ENCODE measurements around the gene ARAP1. TPM values are rescaled to one million over a fixed set of nuclear protein-coding genes. Genes with fewer than 3 reads are reported as not detected.

Gene ARAP1
- polyA plus RNA-seq, 3 donors: 48.7 to 487 (median 79.0) TPM

GRCh38 chr11:72635933-72636332 is 116.3 kb downstream of the ARAP1 start:
- no peaks in the 10 kb centered on the region for H3K79me2 ChIP-seq (ENCODE audit: insufficient read depth, low read length)
- H3K4me1 Mint-ChIP-seq: peaks cover 8% of the 10 kb centered on the region
- H2AFZ ChIP-seq (ENCODE audit: insufficient read depth, low read depth, low read length, poor library complexity, severe bottlenecking): no peak overlapping the region
- no peak overlapping the region for H3K9ac ChIP-seq (ENCODE audit: insufficient read depth, low read length, poor library complexity, severe bottlenecking)
- peak overlapping the region in 1 of 7 donors; percentile 36 for H3K27ac Mint-ChIP-seq
- 65% methylated on average over 2 of the region's 6 CpGs for WGBS (ENCODE audit: insufficient coverage)
- peaks cover 6 to 8% of the 10 kb centered on the region in 2 donors for H3K4me1 ChIP-seq (ENCODE audit: control insufficient read depth in 1 of 2, insufficient read depth in 2 of 2, low read length in 2 of 2)
- peaks cover 28 to 48% (median 39%) of the 10 kb centered on the region in 3 donors for H3K27me3 Mint-ChIP-seq (ENCODE audit: low read depth in 3 of 3)
- no peaks in the 10 kb centered on the region for H3K36me3 Mint-ChIP-seq
- intact Hi-C loops (cut with micrococcal nuclease): no loop called here
- peaks cover 3 to 35% of the 10 kb centered on the region in 2 donors for H3K27me3 ChIP-seq (ENCODE audit: control insufficient read depth in 2 of 2, insufficient read depth in 2 of 2, low read length in 2 of 2)
- H3K9me3 ChIP-seq (replicated peaks in 1 of 2; ENCODE audit: control insufficient read depth in 1 of 2, insufficient read depth in 1 of 2, low read length in 2 of 2): peaks cover 0 to 3% of the 10 kb centered on the region in 2 donors
- H3K9me3 Mint-ChIP-seq: peaks cover 0 to 5% (median 0%) of the 10 kb centered on the region in 7 donors
- H4K20me1 ChIP-seq (ENCODE audit: insufficient read depth, low read length): no peaks in the 10 kb centered on the region
- no peaks in the 10 kb centered on the region for H3K36me3 ChIP-seq (replicated peaks in 1 of 2; ENCODE audit: control insufficient read depth in 1 of 2, insufficient read depth in 2 of 2, low read length in 2 of 2)
- no peak overlapping the region for H3K4me2 ChIP-seq (replicated peaks; ENCODE audit: extremely low read depth, low read length, poor library complexity, severe bottlenecking)
- H3K4me3 ChIP-seq (replicated peaks in 1 of 3; ENCODE audit: low read depth in 2 of 3, low read length in 3 of 3): no peak overlapping the region
- H3K27ac ChIP-seq (ENCODE audit: low read depth in 1 of 2, low read length in 2 of 2): no peak overlapping the region
- DNase-seq: no peak
- H3K4me3 Mint-ChIP-seq: peak overlapping the region in 1 of 2 donors; percentile 31
- TF ChIP-seq CTCF (IDR thresholded peaks at IDR 0.05): no peak

- H3K27me3 ChIP-seq (ENCODE audit: control insufficient read depth in 2 of 2, insufficient read depth in 2 of 2, low read length in 2 of 2): peaks cover 0 to 29% of the 10 kb centered on the region in 2 donors
- H3K4me2 ChIP-seq (replicated peaks; ENCODE audit: extremely low read depth, low read length, poor library complexity, severe bottlenecking): no peak overlapping the region
- no peak overlapping the region for H2AFZ ChIP-seq (ENCODE audit: insufficient read depth, low read depth, low read length, poor library complexity, severe bottlenecking)
- Mint-ChIP-seq H3K4me3 (peak overlapping the region in 1 of 2 donors; percentile 31), H3K9me3 (peaks cover 0 to 5% (median 0%) of the 10 kb centered on the region in 7 donors), H3K36me3 (no peaks in the 10 kb centered on the region), H3K4me1 (peaks cover 11% of the 10 kb centered on the region), H3K27ac (no peak overlapping the region), H3K27me3 (ENCODE audit: low read depth in 3 of 3) (peaks cover 30 to 52% (median 43%) of the 10 kb centered on the region in 3 donors)
- intact Hi-C loops (cut with micrococcal nuclease): no loop called here
- peaks cover 6 to 8% of the 10 kb centered on the region in 2 donors for H3K4me1 ChIP-seq (ENCODE audit: control insufficient read depth in 1 of 2, insufficient read depth in 2 of 2, low read length in 2 of 2)
- peak; percentile 24 to 64 (median 48) for DNase-seq
- H3K36me3 ChIP-seq (replicated peaks in 1 of 2; ENCODE audit: control insufficient read depth in 1 of 2, insufficient read depth in 2 of 2, low read length in 2 of 2): no peaks in the 10 kb centered on the region
- no peaks in the 10 kb centered on the region for H3K79me2 ChIP-seq (ENCODE audit: insufficient read depth, low read length)
- no peaks in the 10 kb centered on the region for H3K9me3 ChIP-seq (replicated peaks in 1 of 2; ENCODE audit: control insufficient read depth in 1 of 2, insufficient read depth in 1 of 2, low read length in 2 of 2)
- H3K27ac ChIP-seq (ENCODE audit: low read depth in 1 of 2, low read length in 2 of 2): no peak overlapping the region
- H4K20me1 ChIP-seq (ENCODE audit: insufficient read depth, low read length): no peaks in the 10 kb centered on the region
- H3K4me3 ChIP-seq (replicated peaks in 1 of 3; ENCODE audit: low read depth in 2 of 3, low read length in 3 of 3): no peak overlapping the region
- H3K9ac ChIP-seq (ENCODE audit: insufficient read depth, low read length, poor library complexity, severe bottlenecking): no peak overlapping the region
- no peak for TF ChIP-seq CTCF (IDR thresholded peaks at IDR 0.05)
- WGBS (ENCODE audit: insufficient coverage): 61% methylated on average over 8 of the region's 9 CpGs
Observed at GRCh38 chr11:72635309-72635915, 116.8 kb downstream of the ARAP1 start.

Small RNAs within 50 kb of the gene (small RNA-seq; reads per million reads assigned to genes)
- not detected for gene MIR4692 (ENCODE audit: insufficient read length, low read depth)
- not detected for gene RF00019 (ENCODE audit: insufficient read length, low read depth)

Other genes with a start within 250 kb of the ARAP1 start
- gene PDE2A, start 78.0 kb downstream of the ARAP1 start, polyA plus RNA-seq: 1 to 10 TPM in 1 of 3 donors, under 1 TPM in 2; 0.18 to 1.7 (median 0.53) TPM
- 10 to 100 TPM; 13.6 to 18.7 (median 15.4) TPM for gene STARD10, start 41.6 kb upstream of the ARAP1 start, polyA plus RNA-seq
- 100 to 1,000 TPM in 1 of 3 donors, 10 to 100 TPM in 2; 36.9 to 975 (median 46.8) TPM for gene ATG16L2, start 62.0 kb upstream of the ARAP1 start, polyA plus RNA-seq